IPS-NIHi11 (cell line): ENCODE results near the gene YTHDF1.
A peak's percentile ranks its signal among the peaks of the same experiment; 100 is the strongest.
"Not testable (repeated sequence)": the region's sequence is repeated elsewhere in the genome, so short reads cannot be mapped to it uniquely, and the experiment has no call there.

ENCODE experiments used
- DNase-seq: peaks from one replicate; pipeline ENCODE4 v3.0.0; 2012; ENCODE audit warnings: mixed read lengths, low spot score

Gene YTHDF1

GRCh38 chr20:63226042-63226943 is 10.4 kb upstream of the YTHDF1 start:
- no peak for DNase-seq

- no peak for DNase-seq
These were observed 9.1 kb upstream of the YTHDF1 start for GRCh38 chr20:63225082-63225454.

GRCh38 chr20:63224412-63225081 is 8.6 kb upstream of the YTHDF1 start:
- peak; percentile 56 for DNase-seq

DNA sequence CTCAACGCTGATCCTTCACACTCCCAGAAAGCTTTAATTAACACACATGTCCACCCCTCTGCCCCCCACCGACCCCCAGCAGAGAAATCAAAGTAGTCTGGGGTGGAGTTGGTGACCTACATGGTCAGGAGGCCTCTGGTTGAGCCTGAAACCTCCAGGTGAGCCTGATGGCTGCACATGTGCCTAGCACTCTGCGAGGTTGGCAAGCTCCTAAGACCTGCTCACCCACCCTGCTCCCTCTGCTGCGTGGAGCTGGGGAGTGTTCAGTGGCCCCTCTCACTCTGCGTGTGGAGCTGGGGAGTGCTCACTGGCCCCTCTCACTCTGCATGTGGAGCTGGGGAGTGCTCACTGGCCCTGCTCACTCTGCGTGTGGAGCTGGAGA is 7.9 kb upstream of the YTHDF1 start:
- DNase-seq: no peak

- DNase-seq: no peak
These were observed 7.3 kb upstream of the YTHDF1 start for GRCh38 chr20:63223121-63223825.

DNA sequence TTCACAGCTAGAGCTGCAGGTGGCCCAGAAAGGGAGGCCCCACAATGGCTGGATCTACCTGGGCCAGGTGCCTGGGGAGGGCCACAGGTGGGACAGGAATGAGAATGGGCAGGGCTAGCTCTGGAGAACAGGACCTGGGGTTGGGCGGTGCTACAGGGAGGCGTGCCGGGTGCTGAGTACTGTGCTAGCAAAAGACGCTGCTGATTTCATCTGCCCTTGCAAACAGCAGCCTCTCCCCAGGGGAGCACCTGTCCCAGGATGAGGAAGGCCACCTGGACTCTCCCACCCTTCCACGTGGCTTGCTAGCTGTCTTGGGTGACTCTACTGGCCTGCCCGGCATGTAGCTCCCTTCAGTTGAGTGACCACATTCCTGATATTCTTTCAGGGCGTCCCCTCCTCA is 6.6 kb upstream of the YTHDF1 start:
- no peak for DNase-seq

DNA sequence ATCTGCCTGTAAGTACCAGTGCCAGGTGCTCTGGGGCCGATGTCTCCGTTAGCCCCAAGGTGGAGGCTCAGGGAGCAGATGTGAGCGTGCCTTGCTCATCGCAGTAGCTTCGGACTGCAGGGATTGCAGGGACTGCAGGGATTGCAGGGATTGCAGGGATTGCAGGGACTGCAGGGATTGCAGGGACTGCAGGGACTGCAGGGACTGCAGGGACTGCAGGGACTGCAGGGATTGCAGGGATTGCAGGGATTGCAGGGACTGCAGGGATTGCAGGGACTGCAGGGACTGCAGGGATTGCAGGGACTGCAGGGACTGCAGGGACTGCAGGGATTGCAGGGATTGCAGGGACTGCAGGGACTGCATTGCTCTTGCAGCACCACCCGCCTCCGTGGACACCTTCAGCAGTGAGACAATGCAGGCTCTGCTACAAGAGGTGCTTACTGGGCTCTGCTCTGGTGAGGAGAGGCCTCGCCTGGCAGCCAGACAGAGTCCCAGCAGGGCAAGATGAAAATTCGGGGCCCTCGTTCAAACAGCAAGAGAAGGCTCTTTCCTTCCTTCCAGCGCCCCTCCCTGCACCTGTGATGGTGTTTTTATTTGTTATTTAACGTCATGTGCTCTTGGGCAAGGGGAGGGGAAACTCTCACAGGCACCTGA is 5.6 kb upstream of the YTHDF1 start:
- DNase-seq: not testable (repeated sequence)

GRCh38 chr20:63220696-63221399 is 4.9 kb upstream of the YTHDF1 start:
- DNase-seq: no peak

GRCh38 chr20:63219866-63220521 is 4.1 kb upstream of the YTHDF1 start:
- DNase-seq: no peak

- DNase-seq: no peak
These were observed 3.5 kb upstream of the YTHDF1 start for GRCh38 chr20:63219447-63219821.

DNA sequence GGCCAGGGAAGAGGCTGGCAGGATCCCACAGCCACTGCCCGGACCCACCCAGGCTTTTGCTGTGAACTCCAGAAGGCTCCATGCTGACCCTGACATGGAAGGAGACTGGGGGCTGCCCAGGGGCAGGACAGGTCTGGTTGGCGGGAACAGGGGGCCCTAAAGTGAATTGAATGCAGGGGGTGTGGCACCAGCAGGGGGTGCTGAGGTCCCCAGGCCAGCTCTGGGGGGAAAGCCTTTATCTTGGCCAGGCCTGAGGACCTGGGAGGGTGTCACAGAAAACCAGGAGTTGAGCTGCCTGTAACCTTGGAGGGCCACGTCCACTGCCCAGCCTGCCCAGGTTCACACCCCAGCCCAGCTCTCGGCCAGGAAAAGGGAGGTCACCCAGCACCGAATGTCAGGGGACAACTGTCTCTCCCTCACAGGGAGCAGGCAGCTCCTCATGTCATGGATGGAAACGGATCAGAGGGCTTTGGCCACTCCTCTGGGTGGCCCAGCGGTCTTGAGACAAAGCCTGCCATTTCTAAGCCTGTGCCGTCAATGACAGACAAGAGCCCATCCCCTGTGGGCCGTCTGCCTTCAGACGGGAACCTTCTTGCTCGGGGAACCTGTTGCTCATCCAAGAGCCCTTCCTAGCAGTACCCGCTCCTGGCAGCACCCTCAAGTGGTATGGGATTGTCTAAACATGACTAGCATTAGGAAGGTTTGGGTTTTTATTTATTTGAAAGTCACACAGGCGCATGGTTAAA is 2.9 kb upstream of the YTHDF1 start:
- DNase-seq: no peak

DNA sequence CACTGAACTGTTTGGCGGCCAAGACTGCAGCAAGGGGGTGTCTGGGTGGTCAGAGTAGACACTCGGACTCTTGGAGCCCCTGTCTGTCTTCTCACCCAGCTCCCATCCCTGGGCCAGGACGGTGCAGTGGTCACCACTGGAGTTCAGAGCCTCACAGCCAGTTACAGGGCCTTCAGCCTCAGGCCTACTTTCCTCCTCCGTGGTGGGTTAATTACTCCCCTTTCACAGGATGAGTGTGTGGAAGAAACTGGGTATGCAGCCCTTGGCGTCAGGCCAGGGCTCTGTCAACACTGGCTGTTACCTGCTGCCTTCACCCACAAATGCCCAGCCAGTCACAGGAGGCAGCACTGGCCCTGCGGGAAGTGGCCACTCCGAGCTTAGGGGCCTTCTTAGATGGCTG is 1.8 kb upstream of the YTHDF1 start:
- no peak for DNase-seq

GRCh38 chr20:63216849-63217471 is 1.0 kb upstream of the YTHDF1 start:
- DNase-seq: no peak

DNA sequence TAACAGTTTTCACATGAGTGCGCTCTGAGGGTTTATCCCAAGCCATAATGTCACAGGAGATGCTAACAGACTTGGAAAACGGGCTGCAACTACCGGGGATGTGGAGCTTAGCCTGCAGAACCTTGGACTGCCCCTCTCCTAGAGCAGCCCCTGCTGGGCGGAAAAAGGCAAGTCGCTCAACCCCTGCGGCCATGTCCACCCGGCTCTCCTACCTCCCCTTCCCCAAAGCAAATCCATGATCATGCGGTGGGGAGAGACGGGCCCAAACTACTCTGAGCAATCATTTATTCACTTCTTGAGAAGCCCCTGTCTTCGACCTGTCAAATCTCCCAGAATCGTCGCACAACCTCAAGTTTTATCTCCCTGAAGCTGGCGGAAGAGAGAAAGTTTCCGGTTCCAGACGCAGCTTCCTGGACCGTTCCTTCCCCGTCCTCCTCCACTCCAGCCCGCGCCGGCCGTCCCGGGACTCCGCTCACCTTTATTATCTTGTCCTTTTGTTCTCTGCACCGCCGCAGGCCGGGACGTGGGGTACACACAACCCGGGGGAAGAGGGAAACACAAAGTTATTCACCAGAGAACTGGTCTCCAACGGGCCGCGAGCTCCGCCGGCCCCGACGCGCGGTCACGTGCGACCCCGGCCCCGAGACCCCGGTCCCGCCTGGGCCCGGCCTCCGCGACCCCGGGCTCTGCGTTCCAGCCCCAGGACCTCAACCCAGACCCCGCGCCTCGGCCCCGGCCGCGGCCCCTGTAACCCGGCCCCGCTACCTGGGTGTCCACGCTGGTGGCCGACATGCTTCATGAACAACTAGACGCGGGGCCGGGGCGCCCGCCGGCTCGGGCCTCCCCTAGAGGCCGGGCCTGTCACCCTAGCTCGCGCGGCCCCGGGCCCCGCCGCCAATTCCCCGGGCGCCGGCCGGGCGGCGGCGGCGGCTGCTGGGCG is 560 bp downstream of the YTHDF1 start:
- peak; percentile 77 for DNase-seq

GRCh38 chr20:63214514-63214913 is 1.4 kb downstream of the YTHDF1 start:
- DNase-seq: no peak

DNA sequence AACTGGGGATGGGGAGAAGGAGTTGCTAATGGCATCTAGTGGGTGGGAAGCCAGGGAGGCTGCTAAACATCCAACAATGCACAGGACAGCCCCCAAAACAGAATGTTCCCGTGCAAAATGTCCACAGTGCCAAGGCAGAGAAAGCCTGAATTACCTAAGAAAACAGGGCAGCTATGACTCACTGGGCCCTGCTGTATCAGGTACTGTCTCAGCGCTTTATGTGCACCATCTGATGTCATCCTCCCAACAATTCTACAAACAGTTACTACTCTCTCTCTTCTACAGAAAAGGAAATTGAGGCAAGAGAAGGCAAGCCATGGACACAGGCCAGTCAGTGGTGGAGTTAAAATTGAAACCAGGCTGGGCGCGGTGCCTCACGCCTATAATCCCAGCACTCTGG is 3.1 kb downstream of the YTHDF1 start:
- DNase-seq: no peak

- DNase-seq: no peak
These were observed 3.6 kb downstream of the YTHDF1 start for GRCh38 chr20:63212393-63212730.

DNA sequence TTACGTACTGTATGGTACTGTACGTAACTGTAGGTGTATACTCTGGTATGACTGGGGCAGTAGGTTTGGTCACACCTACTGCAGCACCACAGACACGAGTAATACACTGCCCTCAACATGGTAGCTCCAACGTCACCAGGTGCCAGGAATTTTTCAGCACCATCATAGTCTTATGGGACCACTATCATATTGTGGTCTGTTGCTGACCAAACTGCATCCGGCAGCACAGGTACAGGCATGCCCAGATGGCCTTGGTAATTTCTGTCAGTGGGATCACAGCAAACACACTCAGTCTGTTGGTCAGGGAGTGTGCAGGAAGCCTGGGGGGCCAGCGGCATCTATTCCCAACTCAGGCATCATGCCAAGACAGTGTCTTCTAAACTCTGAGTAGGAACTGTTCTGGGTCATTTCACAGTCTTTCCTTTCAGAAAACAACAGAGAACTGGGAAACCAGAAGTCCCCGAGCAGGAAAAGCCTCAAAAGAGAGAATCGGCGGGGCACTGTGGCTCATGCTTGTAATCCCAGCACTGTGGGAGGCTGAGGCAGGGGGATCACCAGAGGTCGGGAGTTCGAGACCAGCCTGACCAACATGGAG is 5.8 kb downstream of the YTHDF1 start:
- DNase-seq: no peak
